IMR-90 (cell line): Measurements from ENCODE around the gene NAP1L5. TPM values are rescaled to one million over a fixed set of nuclear protein-coding genes. Genes with fewer than 3 reads are reported as not detected.

Experiments
- ATAC-seq: fragments of 200-7000 bp; cut with Tn5 transposase; 2 replicates; pipeline ENCODE4 v1.9.1; 2020; ENCODE audit warnings: low read depth, mild to moderate bottlenecking, moderate library complexity
- BruUV-seq: library from RNA; stranded (reverse); fragments of 400-500 nt; replicated peaks from 2 replicates; lab custom pipeline; 2021; lab: Mats Ljungman, UMichigan
- CTCF ChIA-PET: fragments of 300-600 bp; formaldehyde crosslinking; extraction: SDS; loops from one replicate; lab custom pipeline; 2021; ENCODE audit warnings: antibody characterized with exemption; lab: Yijun Ruan, JAX
- POLR2A ChIA-PET: fragments of 300-600 bp; sonication (Branson Sonifier 250); formaldehyde crosslinking; loops from one replicate; lab custom pipeline; 2022; ENCODE audit warnings: antibody characterized with exemption; ENCODE audit not compliant: unreplicated experiment; lab: Charles Lee
- DNase-seq: peaks from one replicate; pipeline ENCODE4 v3.0.0; 2013
- H2AFZ ChIP-seq: replicated peaks from 2 replicates; pipeline ENCODE3; 2013; ENCODE audit warnings: low read length, mild to moderate bottlenecking; ENCODE audit not compliant: poor library complexity
- H2AK5ac ChIP-seq: 2 replicates; pipeline ENCODE4 v1.6.1; 2013; ENCODE audit warnings: low read depth, low read length, inconsistent platforms
- H2AK9ac ChIP-seq: replicated peaks from 2 replicates; pipeline ENCODE3; 2013; ENCODE audit warnings: mild to moderate bottlenecking, low read depth, low read length, moderate library complexity; ENCODE audit not compliant: poor library complexity
- H2BK120ac ChIP-seq: 2 replicates; pipeline ENCODE4 v1.6.1; 2013; ENCODE audit warnings: low read depth, low read length, inconsistent platforms
- H2BK15ac ChIP-seq: 3 replicates; pipeline ENCODE4 v1.6.1; 2013; ENCODE audit warnings: low read depth, low read length, inconsistent platforms
- H2BK20ac ChIP-seq: 2 replicates; pipeline ENCODE4 v1.6.1; 2013; ENCODE audit warnings: low read depth, mild to moderate bottlenecking, inconsistent platforms, low read length, moderate library complexity
- H2BK5ac ChIP-seq: 2 replicates; pipeline ENCODE4 v1.6.1; 2013; ENCODE audit warnings: mild to moderate bottlenecking, low read depth, low read length, inconsistent platforms; ENCODE audit not compliant: poor library complexity, severe bottlenecking
- H3K14ac ChIP-seq: replicated peaks from 2 replicates; pipeline ENCODE4 v1.6.1; 2013; ENCODE audit warnings: low read depth, low read length, inconsistent platforms
- H3K18ac ChIP-seq: 2 replicates; pipeline ENCODE4 v1.6.1; 2013; ENCODE audit warnings: low read depth, low read length, control low read depth
- H3K23ac ChIP-seq: 2 replicates; pipeline ENCODE4 v1.6.1; 2013; ENCODE audit warnings: low read depth, low read length, inconsistent platforms
- H3K27ac ChIP-seq: 2 replicates; pipeline ENCODE4 v1.5.1; 2013; ENCODE audit warnings: mild to moderate bottlenecking, control low read depth, low read length; ENCODE audit not compliant: insufficient read depth
- H3K27me3 ChIP-seq: 2 replicates; pipeline ENCODE4 v1.6.1; 2013; ENCODE audit warnings: low read length; ENCODE audit not compliant: control insufficient read depth, insufficient read depth
- H3K36me3 ChIP-seq: 2 replicates; pipeline ENCODE4 v1.6.1; 2013; ENCODE audit warnings: low read length, mixed read lengths; ENCODE audit not compliant: control insufficient read depth, insufficient read depth
- H3K4ac ChIP-seq: 2 replicates; pipeline ENCODE4 v1.6.1; 2013; ENCODE audit warnings: low read depth, low read length, inconsistent platforms
- H3K4me1 ChIP-seq: 2 replicates; pipeline ENCODE4 v1.6.1; 2013; ENCODE audit warnings: low read length, mixed read lengths; ENCODE audit not compliant: control insufficient read depth, insufficient read depth
- H3K4me2 ChIP-seq: 2 replicates; pipeline ENCODE4 v1.6.1; 2013; ENCODE audit warnings: low read depth, mild to moderate bottlenecking, control low read depth, low read length, moderate library complexity
- H3K4me3 ChIP-seq: 2 replicates; pipeline ENCODE4 v1.5.1; 2013; ENCODE audit warnings: low read depth, mild to moderate bottlenecking, control low read depth, low read length, moderate library complexity; ENCODE audit not compliant: insufficient read depth
- H3K56ac ChIP-seq: 2 replicates; pipeline ENCODE4 v1.6.1; 2013; ENCODE audit warnings: low read length, inconsistent platforms; ENCODE audit not compliant: insufficient read depth; ENCODE audit errors: extremely low read depth
- H3K79me1 ChIP-seq, 2 experiments: 2 replicates each; pipeline ENCODE4 v1.6.1; 2013; ENCODE audit warnings: low read length in 2 of 2, inconsistent platforms in 1 of 2, low read depth in 1 of 2
- H3K9ac ChIP-seq: 2 replicates; pipeline ENCODE4 v1.6.1; 2013; ENCODE audit warnings: low read depth, low read length, control low read depth
- H3K9me1 ChIP-seq: 2 replicates; pipeline ENCODE4 v1.6.1; 2013; ENCODE audit warnings: low read length, inconsistent platforms; ENCODE audit not compliant: insufficient read depth
- H3K9me3 ChIP-seq: 2 replicates; pipeline ENCODE4 v1.6.1; 2013; ENCODE audit warnings: low read length; ENCODE audit not compliant: control insufficient read depth, insufficient read depth
- H4K20me1 ChIP-seq: 2 replicates; pipeline ENCODE4 v1.6.1; 2013; ENCODE audit warnings: low read length, inconsistent platforms; ENCODE audit not compliant: insufficient read depth
- H4K5ac ChIP-seq: 2 replicates; pipeline ENCODE4 v1.6.1; 2013; ENCODE audit warnings: mild to moderate bottlenecking, low read depth, low read length, control low read depth
- H4K8ac ChIP-seq, 2 experiments: 2 replicates each; pipeline ENCODE4 v1.6.1; 2013; ENCODE audit warnings: low read depth in 2 of 2, low read length in 2 of 2, control low read depth in 1 of 2, inconsistent platforms in 1 of 2
- H4K91ac ChIP-seq: 2 replicates; pipeline ENCODE4 v1.6.1; 2013; ENCODE audit warnings: low read depth, low read length, inconsistent platforms; ENCODE audit not compliant: insufficient read depth
- BHLHE40 ChIP-seq: fragments of 150-350 bp; IDR thresholded peaks from 2 replicates; pipeline ENCODE4 v1.6.1; 2016; ENCODE audit warnings: mild to moderate bottlenecking, low read depth, low read length
- CEBPB ChIP-seq: IDR thresholded peaks from 2 replicates; pipeline ENCODE4 v1.6.1; 2012; ENCODE audit warnings: low read depth, low read length, improper control_type of control experiment
- CHD1 ChIP-seq: IDR thresholded peaks from 2 replicates; pipeline ENCODE4 v1.6.1; 2012; ENCODE audit warnings: low read depth, low read length, improper control_type of control experiment
- ELK1 ChIP-seq: fragments of 150-350 bp; IDR thresholded peaks from 2 replicates; pipeline ENCODE4 v1.6.1; 2016; ENCODE audit warnings: low read depth, mild to moderate bottlenecking, low read length, moderate library complexity, borderline replicate concordance
- FOS ChIP-seq: fragments of 150-350 bp; IDR thresholded peaks from 2 replicates; pipeline ENCODE4 v1.6.1; 2016; ENCODE audit warnings: low read depth, low read length
- MAFK ChIP-seq: IDR thresholded peaks from 2 replicates; pipeline ENCODE4 v1.6.1; 2012; ENCODE audit warnings: low read depth, low read length, improper control_type of control experiment
- MAZ ChIP-seq: IDR thresholded peaks from 2 replicates; pipeline ENCODE4 v1.6.1; 2012; ENCODE audit warnings: low read depth, mild to moderate bottlenecking, low read length, improper control_type of control experiment, moderate library complexity, borderline replicate concordance
- MXI1 ChIP-seq: IDR thresholded peaks from 2 replicates; pipeline ENCODE4 v1.6.1; 2012; ENCODE audit warnings: low read depth, mild to moderate bottlenecking, low read length, moderate library complexity, borderline replicate concordance
- NFE2L2 ChIP-seq: fragments of 150-350 bp; IDR thresholded peaks from 2 replicates; pipeline ENCODE4 v1.6.1; 2016; ENCODE audit warnings: low read depth, mild to moderate bottlenecking, low read length
- POLR2A ChIP-seq: IDR thresholded peaks from 2 replicates; pipeline ENCODE4 v1.6.1; 2012; ENCODE audit warnings: mild to moderate bottlenecking, low read depth, low read length
- RAD21 ChIP-seq: IDR thresholded peaks from 2 replicates; pipeline ENCODE4 v1.6.1; 2012; ENCODE audit warnings: low read length, improper control_type of control experiment
- RCOR1 ChIP-seq: IDR thresholded peaks from 2 replicates; pipeline ENCODE4 v1.6.1; 2012; ENCODE audit warnings: mild to moderate bottlenecking, low read length, improper control_type of control experiment; ENCODE audit not compliant: insufficient replicate concordance
- RFX5 ChIP-seq: IDR thresholded peaks from 2 replicates; pipeline ENCODE4 v1.8.0; 2012; ENCODE audit warnings: low read depth, mild to moderate bottlenecking, low read length, moderate library complexity
- SMC3 ChIP-seq: fragments of 150-350 bp; IDR thresholded peaks from 2 replicates; pipeline ENCODE4 v1.6.1; 2016; ENCODE audit warnings: low read depth, mild to moderate bottlenecking, antibody characterized with exemption, low read length, moderate library complexity
- USF2 ChIP-seq: fragments of 150-350 bp; IDR thresholded peaks from 2 replicates; pipeline ENCODE4 v1.6.1; 2017; ENCODE audit warnings: mild to moderate bottlenecking, antibody characterized with exemption, low read length, low read depth
- WGBS, 2 experiments: methylation state at CpG; one replicate each; pipeline versions ENCODE4 v1.1.5 to v1.1.7; 2013; ENCODE audit warnings: missing lambda C conversion rate in 2 of 2; ENCODE audit not compliant: insufficient read length in 1 of 2; ENCODE audit errors: extremely low coverage in 2 of 2; 5-methylcytosine and 5-hydroxymethylcytosine counted together
- dilution Hi-C: fragments of 300-500 bp; cut with HindIII; formaldehyde crosslinking; loops from one replicate; pipeline ENCODE4 v1.14.3; 2018; ENCODE audit warnings: low sequenced_read_pairs; ENCODE audit not compliant: unreplicated experiment
- in situ Hi-C: fragments of 300-500 bp; cut with MboI; formaldehyde crosslinking; loops from 3 replicates; pipeline ENCODE4 v1.14.3; 2019; ENCODE audit warnings: low sequenced_read_pairs, inconsistent platforms, mixed read lengths
- intact Hi-C: fragments of 100-400 bp; cut with micrococcal nuclease; formaldehyde crosslinking; loops from 2 replicates; pipeline ENCODE4 v1.10.0; 2022
- polyA plus RNA-seq, 3 experiments: library from polyadenylated mRNA; depleted of rRNA; stranded (reverse); fragments of >200 nt; gene quantifications; 2 replicates each; pipeline ENCODE4 v1.2.3, GENCODE V29; 2012; ENCODE audit warnings: low replicate concordance in 1 of 3
- total RNA-seq: library from RNA; depleted of rRNA; stranded (reverse); fragments of >200 nt; gene quantifications from 2 replicates; pipeline ENCODE4 v1.2.3, GENCODE V29; 2012
- TF ChIP-seq, protein P1 (sequence below): conservative IDR thresholded peaks from 2 replicates; pipeline ENCODE4 v1.5.1; 2012; ENCODE audit warnings: mild to moderate bottlenecking, low read depth, low read length, improper control_type of control experiment

Gene NAP1L5
- total and polyA plus RNA-seq, 2 of the 4 experiments (the other 2 are of a cell fraction) = 3.9 to 5.3 TPM

DNA sequence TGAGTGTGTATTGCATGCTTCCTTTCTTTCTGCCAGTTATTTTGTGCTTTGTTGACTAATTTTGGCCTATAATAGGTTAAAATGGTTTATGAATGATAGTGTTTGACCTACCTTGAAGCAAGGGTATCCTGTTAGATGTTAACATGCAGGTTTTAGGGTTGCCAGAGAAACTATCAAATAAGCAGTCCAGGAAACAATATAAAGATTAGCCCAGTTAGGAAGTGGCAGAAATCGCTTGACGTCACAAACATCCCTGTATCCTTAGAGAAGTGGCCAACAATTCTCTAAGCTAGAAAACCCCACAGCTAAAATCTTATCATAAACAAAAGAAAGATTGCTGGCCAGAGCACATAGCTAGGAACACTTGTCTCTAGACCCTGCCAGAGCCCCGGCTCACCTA, 3.8 kb downstream of the NAP1L5 start:
- Histone ChIP-seq H3K27me3 (no peaks in the 10 kb centered on the region), H3K23ac (no peak overlapping the region), H3K36me3 (peaks cover 3% of the 10 kb centered on the region; the same call in 1 of the 2 replicates), H3K9me3 (no peaks in the 10 kb centered on the region), H3K4me2 (no peak overlapping the region), H4K5ac (no peak overlapping the region), H2AFZ (no peak overlapping the region), H2AK5ac (no peak overlapping the region), H2BK120ac (no peak overlapping the region), H3K27ac (no peak overlapping the region), H3K56ac (no peak overlapping the region), H3K79me1 (peaks cover 4 to 5% of the 10 kb centered on the region in 2 experiments; a peak in 3 of 4 replicates), H2BK20ac (no peak overlapping the region), H3K4ac (no peak overlapping the region), H2BK15ac (no peak overlapping the region), H4K20me1 (no peaks in the 10 kb centered on the region), H4K8ac (no peak overlapping the region), H3K4me1 (no peaks in the 10 kb centered on the region; the same call in 1 of the 2 replicates), H3K18ac (no peak overlapping the region), H3K4me3 (no peak overlapping the region), H2BK5ac (no peak overlapping the region), H4K91ac (no peak overlapping the region), H3K9ac (no peak overlapping the region), H2AK9ac (no peak overlapping the region), H3K9me1 (peaks cover 4% of the 10 kb centered on the region; the same call in 1 of the 2 replicates), H3K14ac (no peak overlapping the region)
- CTCF ChIA-PET = no interaction called here
- DNase-seq (no peak), ATAC-seq (no peak)
- POLR2A ChIA-PET = no interaction called here
- TF ChIP-seq POLR2A (no peak), SMC3 (no peak), NFE2L2 (no peak), RCOR1 (no peak), MAFK (no peak), CHD1 (no peak), USF2 (no peak), RAD21 (no peak), ELK1 (no peak), FOS (no peak), MXI1 (no peak), CEBPB (no peak), BHLHE40 (no peak), MAZ (no peak), RFX5 (no peak)
- TF ChIP-seq, protein P1, sequence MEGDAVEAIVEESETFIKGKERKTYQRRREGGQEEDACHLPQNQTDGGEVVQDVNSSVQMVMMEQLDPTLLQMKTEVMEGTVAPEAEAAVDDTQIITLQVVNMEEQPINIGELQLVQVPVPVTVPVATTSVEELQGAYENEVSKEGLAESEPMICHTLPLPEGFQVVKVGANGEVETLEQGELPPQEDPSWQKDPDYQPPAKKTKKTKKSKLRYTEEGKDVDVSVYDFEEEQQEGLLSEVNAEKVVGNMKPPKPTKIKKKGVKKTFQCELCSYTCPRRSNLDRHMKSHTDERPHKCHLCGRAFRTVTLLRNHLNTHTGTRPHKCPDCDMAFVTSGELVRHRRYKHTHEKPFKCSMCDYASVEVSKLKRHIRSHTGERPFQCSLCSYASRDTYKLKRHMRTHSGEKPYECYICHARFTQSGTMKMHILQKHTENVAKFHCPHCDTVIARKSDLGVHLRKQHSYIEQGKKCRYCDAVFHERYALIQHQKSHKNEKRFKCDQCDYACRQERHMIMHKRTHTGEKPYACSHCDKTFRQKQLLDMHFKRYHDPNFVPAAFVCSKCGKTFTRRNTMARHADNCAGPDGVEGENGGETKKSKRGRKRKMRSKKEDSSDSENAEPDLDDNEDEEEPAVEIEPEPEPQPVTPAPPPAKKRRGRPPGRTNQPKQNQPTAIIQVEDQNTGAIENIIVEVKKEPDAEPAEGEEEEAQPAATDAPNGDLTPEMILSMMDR = no peak
- dilution Hi-C loops (no loop called here), in situ Hi-C loops (no loop called here), intact Hi-C loops (no loop called here)
- BruUV-seq = no TSS peak
- no CpG with 5 or more reads among the region's 3 CpGs for WGBS, 2 experiments
